SK-N-MC (cell line): ENCODE measurements around the gene TESPA1.

ENCODE experiments used
- DNase-seq: peaks from one replicate; pipeline ENCODE4 v3.0.0-alpha.2; 2011; ENCODE audit warnings: low read depth, low spot score
- H3K27ac ChIP-seq: fragments of 200-600 bp; sonication (generic); 2 replicates; pipeline ENCODE4 v1.5.1; 2016; ENCODE audit warnings: mixed run types
- H3K36me3 ChIP-seq: fragments of 200-600 bp; sonication (generic); 2 replicates; pipeline ENCODE4 v1.6.1; 2017; ENCODE audit warnings: antibody characterized with exemption, low read length, mixed read lengths; ENCODE audit not compliant: insufficient read depth
- H3K4me3 ChIP-seq: fragments of 200-600 bp; sonication (generic); 2 replicates; pipeline ENCODE4 v1.5.1; 2016
- H3K9ac ChIP-seq: fragments of 200-600 bp; sonication (generic); 2 replicates; pipeline ENCODE4 v1.8.0; 2017; ENCODE audit warnings: mixed run types, mixed read lengths; ENCODE audit not compliant: insufficient read length
- H3K9me3 ChIP-seq: fragments of 200-600 bp; sonication (generic); 2 replicates; pipeline ENCODE4 v1.6.1; 2017; ENCODE audit warnings: low read depth, mild to moderate bottlenecking, antibody characterized with exemption, low read length, moderate library complexity, mixed read lengths
- EZH2 ChIP-seq: fragments of 200-600 bp; sonication (generic); IDR thresholded peaks from one replicate; pipeline ENCODE4 v1.6.1; 2017; ENCODE audit warnings: antibody characterized with exemption
- FOXP2 ChIP-seq: optimal IDR thresholded peaks from 2 replicates; pipeline ENCODE3; 2011; ENCODE audit warnings: mild to moderate bottlenecking, moderate library complexity; ENCODE audit not compliant: insufficient read depth; ENCODE audit errors: extremely low read length, control extremely low read depth
- POLR2AphosphoS5 ChIP-seq: IDR thresholded peaks from 2 replicates; pipeline ENCODE4 v1.6.1; 2012; ENCODE audit warnings: mild to moderate bottlenecking, low read depth, low read length, borderline replicate concordance

The TESPA1 gene

DNA sequence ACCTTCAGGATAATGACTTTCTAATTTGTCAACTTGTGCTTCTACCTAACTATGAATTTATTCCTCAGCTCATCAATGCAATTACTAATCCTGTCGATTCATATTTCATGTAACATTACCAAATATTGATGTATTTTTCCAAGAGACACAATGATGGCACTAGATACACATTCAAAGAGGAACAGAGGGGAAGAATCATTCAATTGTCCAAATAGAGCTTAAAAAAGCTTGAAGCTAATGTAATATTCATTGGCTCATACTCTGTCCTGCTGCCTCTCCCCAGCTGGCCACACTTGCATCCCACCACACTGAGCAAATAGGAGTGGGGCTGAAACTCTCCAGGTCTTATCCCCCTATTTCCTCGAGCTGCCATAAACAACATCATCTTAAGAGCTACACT, 9.3 kb downstream of the TESPA1 start:
- Histone ChIP-seq H3K4me3 (no peak overlapping the region), H3K9ac (no peak overlapping the region), H3K9me3 (no peaks in the 10 kb centered on the region), H3K27ac (no peak overlapping the region), H3K36me3 (no peaks in the 10 kb centered on the region)
- TF ChIP-seq POLR2AphosphoS5 (no peak), EZH2 (no peak), FOXP2 (no peak)
- no peak for DNase-seq

DNA sequence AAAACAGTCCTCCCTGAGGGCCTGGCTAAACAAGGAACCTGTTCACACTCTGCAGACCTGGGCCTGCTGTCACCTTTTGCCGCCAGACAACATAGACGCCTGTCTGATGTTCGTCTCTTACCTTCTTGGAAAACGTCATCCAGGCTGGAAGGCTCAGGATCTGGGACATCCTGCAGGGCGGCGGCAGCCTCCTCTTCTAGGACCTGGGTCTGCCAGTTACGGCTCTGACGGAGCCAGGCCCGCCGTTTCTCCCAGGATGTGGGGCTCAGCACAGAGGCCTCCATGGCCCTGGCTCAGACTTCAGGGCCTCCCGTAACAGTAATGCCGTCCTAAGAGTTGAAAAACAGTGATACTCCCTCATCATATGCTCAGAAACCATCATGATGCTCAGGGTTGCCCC, 10.3 kb downstream of the TESPA1 start:
- no peaks in the 10 kb centered on the region for H3K36me3 ChIP-seq
- H3K27ac ChIP-seq, result no peak overlapping the region
- no peak for DNase-seq
- no peak overlapping the region for H3K4me3 ChIP-seq
- TF ChIP-seq POLR2AphosphoS5 (no peak), EZH2 (no peak), FOXP2 (no peak)
- no peaks in the 10 kb centered on the region for H3K9me3 ChIP-seq
- no peak overlapping the region for H3K9ac ChIP-seq

DNA sequence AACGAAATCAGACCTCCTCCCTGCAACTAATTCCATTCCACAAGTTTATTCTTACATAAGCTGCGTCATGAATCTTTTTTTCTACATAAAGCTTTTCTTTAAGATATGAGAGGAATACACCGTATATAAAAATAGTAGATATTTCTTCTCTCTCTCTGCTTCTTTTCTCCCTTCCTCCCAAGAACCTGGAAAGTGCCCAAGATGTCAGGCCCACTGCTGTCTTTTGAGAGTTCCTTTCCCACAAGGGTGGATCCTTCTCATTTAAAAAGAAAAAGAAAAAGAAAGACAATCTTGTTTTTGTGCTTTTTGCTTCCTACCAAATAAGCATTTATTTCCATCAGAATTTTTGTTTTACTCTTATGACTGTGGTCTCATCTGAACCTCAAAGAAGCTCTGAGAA, 11.0 kb downstream of the TESPA1 start:
- Histone ChIP-seq H3K36me3 (no peaks in the 10 kb centered on the region), H3K4me3 (no peak overlapping the region), H3K27ac (no peak overlapping the region), H3K9me3 (no peaks in the 10 kb centered on the region), H3K9ac (no peak overlapping the region)
- no peak for DNase-seq
- no peak for TF ChIP-seq POLR2AphosphoS5
- TF ChIP-seq FOXP2, result no peak

DNA sequence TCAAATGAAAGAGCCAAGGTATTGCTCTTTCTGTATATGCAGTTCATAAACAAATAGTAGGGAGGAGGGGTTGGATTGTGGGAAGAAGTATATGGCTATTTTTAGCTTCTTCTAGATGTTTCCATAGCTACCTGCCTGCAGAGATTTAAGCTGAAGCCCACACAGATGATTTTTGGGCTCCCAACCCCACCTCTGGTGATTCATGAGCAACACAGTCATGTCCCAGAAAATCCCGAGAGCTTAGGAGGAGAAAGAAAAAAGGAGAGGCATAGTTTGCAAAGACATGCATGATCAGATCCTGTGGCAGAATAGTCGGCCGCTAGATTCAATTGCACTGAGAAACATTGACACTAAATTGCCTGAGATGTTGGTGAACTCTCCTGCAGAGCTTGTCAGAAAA, 13.8 kb downstream of the TESPA1 start:
- Histone ChIP-seq H3K9ac (no peak overlapping the region), H3K4me3 (no peak overlapping the region), H3K9me3 (no peaks in the 10 kb centered on the region), H3K27ac (no peak overlapping the region), H3K36me3 (no peaks in the 10 kb centered on the region)
- no peak for TF ChIP-seq FOXP2
- TF ChIP-seq POLR2AphosphoS5, result no peak
- no peak for TF ChIP-seq EZH2
- no peak for DNase-seq

DNA sequence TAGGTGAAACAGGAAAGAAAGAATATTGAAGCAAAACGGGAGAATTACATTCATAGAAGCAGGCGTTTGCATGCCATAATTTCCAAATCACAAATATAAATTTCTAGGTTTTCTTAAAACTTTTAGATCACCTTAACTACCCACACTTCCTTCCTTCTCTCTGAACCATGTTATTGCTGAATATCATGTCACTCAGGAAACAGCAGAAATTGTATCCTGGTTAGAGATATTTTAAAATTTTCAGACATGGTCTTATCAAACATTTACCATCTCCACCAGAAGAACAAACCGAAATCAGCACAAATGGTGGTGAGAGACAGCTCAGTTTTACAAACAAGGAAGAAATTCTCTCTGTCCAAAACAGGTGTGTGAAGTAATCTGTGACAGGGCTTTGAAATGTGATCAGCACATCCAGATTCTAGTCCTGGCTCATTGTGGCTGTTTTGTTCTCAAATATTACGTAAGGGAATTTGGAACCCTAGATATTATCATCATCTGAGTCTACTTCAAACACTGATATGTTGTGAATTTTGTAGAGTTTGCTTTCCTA, 16.3 kb downstream of the TESPA1 start:
- Histone ChIP-seq H3K27ac (no peak overlapping the region), H3K9me3 (no peaks in the 10 kb centered on the region), H3K9ac (no peak overlapping the region), H3K36me3 (no peaks in the 10 kb centered on the region), H3K4me3 (no peak overlapping the region)
- no peak for DNase-seq
- TF ChIP-seq POLR2AphosphoS5 (no peak), EZH2 (no peak), FOXP2 (no peak)

DNA sequence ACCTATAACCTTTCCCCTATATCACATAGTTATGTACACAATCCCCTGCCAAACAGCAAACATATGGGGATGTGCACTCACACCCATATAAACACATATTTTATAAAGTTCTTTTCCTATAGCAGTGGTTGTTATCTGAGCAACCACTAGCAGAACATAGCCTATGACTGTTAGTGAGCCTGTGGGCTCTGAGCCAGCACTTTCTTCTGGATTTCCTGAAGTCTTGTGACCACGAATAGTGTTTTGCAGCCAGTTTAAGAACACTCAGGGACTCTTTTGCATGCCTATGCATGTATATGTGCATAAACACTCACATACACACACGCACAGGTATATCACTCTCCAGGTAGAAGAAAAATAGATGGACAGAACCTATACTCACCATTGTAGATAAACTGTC, 17.1 kb downstream of the TESPA1 start:
- peak; percentile 14 for DNase-seq
- TF ChIP-seq POLR2AphosphoS5, result no peak
- TF ChIP-seq FOXP2, result no peak
- no peak for TF ChIP-seq EZH2
- Histone ChIP-seq H3K9ac (no peak overlapping the region), H3K4me3 (no peak overlapping the region), H3K9me3 (no peaks in the 10 kb centered on the region), H3K27ac (no peak overlapping the region), H3K36me3 (no peaks in the 10 kb centered on the region)

DNA sequence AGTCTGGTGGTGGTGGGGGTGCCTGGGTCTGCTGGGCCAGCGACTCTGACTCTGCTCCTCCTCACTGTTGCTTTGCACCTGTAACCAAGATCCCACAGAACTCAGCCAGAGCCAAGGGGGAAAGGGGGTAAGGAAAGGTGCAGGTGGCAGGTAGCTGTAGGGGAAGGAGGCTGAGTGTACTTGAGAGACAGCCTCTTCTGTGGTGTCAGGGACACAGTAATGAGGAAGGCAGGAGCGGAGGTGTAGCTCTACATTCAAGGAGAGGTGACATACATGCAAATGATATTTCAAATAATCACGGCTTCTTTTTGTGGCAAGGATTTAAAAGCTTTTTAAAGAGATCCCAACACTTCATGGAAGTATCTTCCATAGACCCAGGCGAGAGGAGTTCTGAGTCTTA, 23.4 kb downstream of the TESPA1 start:
- Histone ChIP-seq H3K27ac (no peak overlapping the region), H3K9ac (no peak overlapping the region), H3K36me3 (no peaks in the 10 kb centered on the region), H3K9me3 (no peaks in the 10 kb centered on the region), H3K4me3 (no peak overlapping the region)
- no peak for DNase-seq
- TF ChIP-seq POLR2AphosphoS5 (no peak), EZH2 (no peak), FOXP2 (no peak)

DNA sequence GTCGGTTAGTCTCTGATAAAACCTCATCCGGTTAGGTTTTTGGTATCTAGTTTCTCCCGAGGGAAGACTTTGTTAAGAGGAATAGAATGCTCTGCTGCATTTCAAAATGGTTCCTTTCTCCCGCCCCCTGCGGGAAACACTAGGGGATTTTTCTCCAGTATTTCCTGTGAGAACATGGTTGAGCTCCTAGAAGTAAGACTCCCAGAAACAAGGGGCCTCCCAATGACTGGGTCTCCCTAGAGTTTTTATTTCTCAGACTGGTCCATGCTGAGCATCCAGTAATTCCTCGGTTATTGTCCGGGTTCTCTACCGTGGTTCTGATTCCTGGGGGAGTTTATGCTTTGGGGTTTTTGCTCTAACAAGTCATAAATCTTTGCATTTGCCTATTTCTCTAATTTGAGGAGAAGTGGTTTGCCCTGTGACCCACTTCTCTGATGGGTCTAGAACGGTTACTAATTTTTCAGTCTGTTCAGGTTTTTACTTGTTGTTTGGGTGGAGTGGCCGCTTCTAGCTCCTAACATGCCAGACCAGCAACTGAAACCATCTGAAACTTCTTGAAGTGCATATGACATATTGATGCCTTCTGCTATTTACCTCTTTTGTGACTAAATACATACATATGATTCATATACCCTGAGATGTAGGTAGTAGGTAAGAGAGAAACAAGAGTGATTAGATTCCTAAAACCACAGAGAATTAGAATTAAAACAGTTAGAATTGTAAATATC, 25.1 kb downstream of the TESPA1 start:
- H3K4me3 ChIP-seq, result no peak overlapping the region
- H3K9ac ChIP-seq, result no peak overlapping the region
- TF ChIP-seq FOXP2 (no peak), EZH2 (no peak), POLR2AphosphoS5 (no peak)
- no peak for DNase-seq
- H3K9me3 ChIP-seq, result no peaks in the 10 kb centered on the region
- no peak overlapping the region for H3K27ac ChIP-seq
- no peaks in the 10 kb centered on the region for H3K36me3 ChIP-seq

DNA sequence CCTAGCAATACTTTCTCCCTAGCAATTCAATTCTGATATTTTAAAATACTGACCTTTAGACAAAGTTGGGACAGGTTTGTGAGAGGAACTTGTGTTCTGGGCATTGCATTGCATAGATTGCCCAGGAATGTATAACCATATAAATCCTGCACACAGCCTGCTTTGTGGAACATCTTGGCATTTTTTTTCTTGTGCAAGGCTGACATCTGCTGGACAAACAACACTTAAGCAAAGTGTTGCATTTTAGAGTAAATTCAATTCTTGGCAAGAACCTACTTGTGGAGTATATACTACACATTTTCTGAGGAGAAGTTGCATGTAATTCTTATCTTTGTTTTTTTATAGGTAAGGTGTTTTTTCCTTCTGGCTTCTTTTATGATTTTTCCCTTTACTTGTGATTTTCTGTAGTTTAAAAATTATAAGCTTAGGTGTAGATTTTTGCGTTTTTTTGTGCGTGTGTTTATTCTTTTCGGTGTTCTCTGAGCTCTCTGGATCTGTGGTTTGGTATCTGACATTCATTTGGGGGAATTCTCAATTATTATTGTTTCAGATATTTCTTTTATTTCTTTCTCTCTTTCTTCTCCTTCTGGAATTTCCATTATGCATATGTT, 26.4 kb downstream of the TESPA1 start:
- Histone ChIP-seq H3K9ac (peak overlapping the region; percentile 27), H3K9me3 (no peaks in the 10 kb centered on the region), H3K27ac (no peak overlapping the region), H3K4me3 (no peak overlapping the region), H3K36me3 (no peaks in the 10 kb centered on the region)
- peak; percentile 91 for DNase-seq
- TF ChIP-seq EZH2 (no peak), FOXP2 (no peak), POLR2AphosphoS5 (no peak)
